Heart left ventricle (tissue), 16 donors: ENCODE data around the gene EID3. TPM values are rescaled to one million over a fixed set of nuclear protein-coding genes. Genes with fewer than 3 reads are reported as not detected.

Source experiments
- ATAC-seq, 4 donors: fragments of 200-7000 bp; cut with Tn5 transposase; one replicate each; pipeline ENCODE4 v1.9.1; 2020 to 2022; ENCODE audit warnings: moderate library complexity in 4 of 4, mild to moderate bottlenecking in 3 of 4, moderate number of reproducible peaks in 1 of 4
- DNase-seq, 5 donors: peaks; one replicate each; pipeline ENCODE4 v3.0.0-alpha.2; 2020
- H3K27ac ChIP-seq, 12 donors: fragments of 200-600 bp; sonication (generic) in 4 of 12; one replicate each; pipeline versions ENCODE4 v1.5.0 to v1.8.0; 2016 to 2022; ENCODE audit warnings: mild to moderate bottlenecking in 2 of 12
- H3K27me3 ChIP-seq, 9 donors: fragments of 200-600 bp; sonication (generic) in 2 of 9; one replicate each; pipeline versions ENCODE4 v1.5.1 to v1.8.0; 2016 to 2022; ENCODE audit warnings: mild to moderate bottlenecking in 3 of 9
- H3K36me3 ChIP-seq, 9 donors: fragments of 200-600 bp; sonication (generic) in 2 of 9; one replicate each; pipeline versions ENCODE4 v1.5.0 to v1.8.0; 2018 to 2022; ENCODE audit warnings: mild to moderate bottlenecking in 2 of 9
- H3K4me1 ChIP-seq, 12 donors: fragments of 200-600 bp; sonication (generic) in 4 of 12; one replicate each; pipeline versions ENCODE4 v1.5.0 to v1.8.0; 2016 to 2022; ENCODE audit warnings: mild to moderate bottlenecking in 3 of 12
- H3K4me3 ChIP-seq, 12 donors: fragments of 200-600 bp; sonication (generic) in 4 of 12; one replicate each; pipeline versions ENCODE4 v1.5.0 to v1.8.0; 2017 to 2022; ENCODE audit warnings: mild to moderate bottlenecking in 9 of 12, moderate library complexity in 4 of 12
- H3K9me3 ChIP-seq, 12 donors: fragments of 200-600 bp; sonication (generic) in 4 of 12; one replicate each; pipeline versions ENCODE4 v1.5.0 to v1.8.0; 2016 to 2022; ENCODE audit warnings: mild to moderate bottlenecking in 1 of 12
- POLR2A ChIP-seq, 2 donors: fragments of 450-650 bp; IDR thresholded peaks; one replicate each; pipeline ENCODE4 v1.6.1; 2017; ENCODE audit warnings: antibody characterized with exemption in 2 of 2, mild to moderate bottlenecking in 2 of 2, moderate library complexity in 2 of 2
- WGBS, 4 donors: extraction: QIAGEN DNeasy Blood & Tissue Kit in 2 of 4; methylation state at CpG; one replicate each; pipeline versions ENCODE4 v1.1.5 to v1.1.7; 2013 to 2018; 5-methylcytosine and 5-hydroxymethylcytosine counted together
- intact Hi-C, 10 donors: fragments of 100-400 bp; cut with DNase I; formaldehyde crosslinking; loops; one replicate each; pipeline versions ENCODE4 v1.11.1 to v1.14.2; 2022
- polyA plus RNA-seq, 2 donors: library from polyadenylated mRNA; stranded (reverse); fragments of 200-250 nt; gene quantifications; one replicate each; pipeline ENCODE4 v1.2.3, GENCODE V29; 2013
- total RNA-seq, 9 donors: library from RNA; depleted of rRNA in 2 of 9; stranded (reverse); fragments of >200 nt in 2 of 9; fragmentation: NEBNext Ultra II Directional in 3 of 9; extraction: Animal tissue kit (Norgen Biotek cat#: 25700) in 3 of 9; gene quantifications; one replicate each; pipeline versions ENCODE4 v1.1.0 to v1.2.4, GENCODE V29; 2016 to 2023
- TF ChIP-seq, protein P1 (sequence below), 12 donors: fragments of 200-600 bp; sonication (generic) in 4 of 12; IDR thresholded peaks; one replicate each; pipeline versions ENCODE4 v1.5.0 to v1.8.0; 2018 to 2022; ENCODE audit warnings: antibody characterized with exemption in 12 of 12, mild to moderate bottlenecking in 5 of 12
- donor health status: ischemic (EF 13 %, LVEDD 7.1; RV severe dilation, severe dysfunction).
- donor health status: healthy with polysubstance abuse.
- donor health status: DM: no; HTN: yes; CAD: no.
- donor health status: DM: no; HTN: no; CAD: no.
- donor health status: ischemic (EF 25% LVEDD 6.9; RV normal size, moderate dysfunction).
- donor health status: ischemic (EF 25% LVEDD 5.7; RV mildly dilated, moderate dysfunction).
- donor health status: healthy.
- donor health status: DM: yes; HTN: yes; CAD: no.
- donor health status: ischemic (EF 35%, LVEDD 5.7; RV mildly dilated, moderate dysfunction).
- donor health status: nonischemic (EF 11% LVEDD 7.7; RV severe dilation, severe dysfunction).
- donor health status: DM: yes; HTN: yes; CAD: no.
- donor health status: PGD.
- donor health status: ischemic (EF 29% LVEDD 5.4; RV normal size, mild dysfunction).
- donor health status: nonischemic (EF 23%, LVEDD 6.1; RV moderate dilation, normal function).

EID3 gene
- total and polyA plus RNA-seq, 11 donors, result 0.44 to 4.0 (median 1.3) TPM

DNA sequence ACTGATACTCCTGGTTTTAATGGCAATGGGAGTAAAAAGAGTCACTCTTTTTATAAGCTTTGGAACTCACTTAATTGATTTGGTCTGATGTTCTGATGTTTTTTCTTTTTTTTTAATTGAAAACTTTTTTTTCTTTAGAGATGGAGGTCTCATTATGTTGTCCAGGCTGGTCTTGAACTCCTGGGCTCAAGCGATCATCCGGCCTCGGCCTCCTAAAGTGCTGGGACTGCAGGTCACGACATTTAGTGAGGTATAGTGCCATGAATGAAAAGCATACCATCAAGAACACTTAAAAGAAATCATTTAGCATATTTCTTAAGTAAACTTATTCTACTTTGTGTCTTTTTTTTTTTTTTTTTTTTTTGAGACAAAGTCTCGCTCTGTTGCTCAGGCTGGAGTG, 12.7 kb upstream of the EID3 start:
- no peak for ATAC-seq
- intact Hi-C loops, result no loop called here
- WGBS, 4 donors, result 96 to 99% (median 97%) methylated on average over 5 of the region's 5 CpGs
- DNase-seq, result no peak
- Histone ChIP-seq H3K36me3 (peaks cover 0 to 53% (median 47%) of the 10 kb centered on the region in 9 donors), H3K4me1 (peaks cover 0 to 67% (median 41%) of the 10 kb centered on the region in 12 donors), H3K27ac (no peak overlapping the region), H3K9me3 (no peaks in the 10 kb centered on the region), H3K4me3 (no peak overlapping the region), H3K27me3 (no peaks in the 10 kb centered on the region)
- no peak for TF ChIP-seq POLR2A (IDR thresholded peaks at IDR 0.05)
- TF ChIP-seq, protein P1, sequence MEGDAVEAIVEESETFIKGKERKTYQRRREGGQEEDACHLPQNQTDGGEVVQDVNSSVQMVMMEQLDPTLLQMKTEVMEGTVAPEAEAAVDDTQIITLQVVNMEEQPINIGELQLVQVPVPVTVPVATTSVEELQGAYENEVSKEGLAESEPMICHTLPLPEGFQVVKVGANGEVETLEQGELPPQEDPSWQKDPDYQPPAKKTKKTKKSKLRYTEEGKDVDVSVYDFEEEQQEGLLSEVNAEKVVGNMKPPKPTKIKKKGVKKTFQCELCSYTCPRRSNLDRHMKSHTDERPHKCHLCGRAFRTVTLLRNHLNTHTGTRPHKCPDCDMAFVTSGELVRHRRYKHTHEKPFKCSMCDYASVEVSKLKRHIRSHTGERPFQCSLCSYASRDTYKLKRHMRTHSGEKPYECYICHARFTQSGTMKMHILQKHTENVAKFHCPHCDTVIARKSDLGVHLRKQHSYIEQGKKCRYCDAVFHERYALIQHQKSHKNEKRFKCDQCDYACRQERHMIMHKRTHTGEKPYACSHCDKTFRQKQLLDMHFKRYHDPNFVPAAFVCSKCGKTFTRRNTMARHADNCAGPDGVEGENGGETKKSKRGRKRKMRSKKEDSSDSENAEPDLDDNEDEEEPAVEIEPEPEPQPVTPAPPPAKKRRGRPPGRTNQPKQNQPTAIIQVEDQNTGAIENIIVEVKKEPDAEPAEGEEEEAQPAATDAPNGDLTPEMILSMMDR (IDR thresholded peaks at IDR 0.05), result no peak

DNA sequence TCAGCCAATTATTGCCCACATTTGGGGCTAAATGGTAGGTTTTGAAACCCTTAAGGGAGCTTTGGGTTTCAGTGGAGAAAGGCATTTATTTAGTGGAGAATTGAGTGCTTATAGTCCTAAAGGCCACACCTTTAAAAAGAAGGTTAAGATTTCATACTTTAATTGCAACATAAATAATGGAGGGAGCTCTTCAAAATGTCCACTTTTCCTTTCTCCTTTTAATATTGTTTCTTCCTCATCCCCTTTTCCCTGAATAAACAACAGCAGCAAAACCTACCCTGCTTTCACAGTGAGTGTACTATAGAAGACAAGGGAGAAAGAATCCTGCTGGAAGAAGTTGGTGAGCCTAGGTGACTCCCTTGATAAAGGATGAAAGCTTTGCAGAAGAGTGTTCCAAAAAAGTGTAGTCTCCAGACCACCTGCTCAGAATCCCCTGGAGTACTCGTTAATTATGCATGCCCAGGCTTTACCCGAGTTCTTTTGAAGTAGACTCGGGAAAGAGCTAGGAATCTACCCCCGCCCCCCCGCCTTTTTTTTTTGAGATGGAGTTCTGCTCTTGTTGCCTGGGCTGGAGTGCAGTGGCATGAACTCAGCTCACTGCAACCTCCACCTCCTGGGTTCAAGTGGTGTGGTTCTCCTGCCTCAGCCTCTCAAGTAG, 11.5 kb upstream of the EID3 start:
- peaks cover 0 to 69% (median 35%) of the 10 kb centered on the region in 12 donors for H3K4me1 ChIP-seq
- H3K4me3 ChIP-seq, result no peak overlapping the region
- intact Hi-C loops, result no loop called here
- 74 to 79% (median 76%) methylated on average over 5 of the region's 5 CpGs for WGBS, 4 donors
- H3K36me3 ChIP-seq, result peaks cover 0 to 64% (median 55%) of the 10 kb centered on the region in 9 donors
- no peaks in the 10 kb centered on the region for H3K9me3 ChIP-seq
- H3K27me3 ChIP-seq, result no peaks in the 10 kb centered on the region
- DNase-seq, result no peak
- no peak for ATAC-seq
- TF ChIP-seq, protein P1 (IDR thresholded peaks at IDR 0.05), result no peak
- no peak for TF ChIP-seq POLR2A (IDR thresholded peaks at IDR 0.05)
- H3K27ac ChIP-seq, result no peak overlapping the region

DNA sequence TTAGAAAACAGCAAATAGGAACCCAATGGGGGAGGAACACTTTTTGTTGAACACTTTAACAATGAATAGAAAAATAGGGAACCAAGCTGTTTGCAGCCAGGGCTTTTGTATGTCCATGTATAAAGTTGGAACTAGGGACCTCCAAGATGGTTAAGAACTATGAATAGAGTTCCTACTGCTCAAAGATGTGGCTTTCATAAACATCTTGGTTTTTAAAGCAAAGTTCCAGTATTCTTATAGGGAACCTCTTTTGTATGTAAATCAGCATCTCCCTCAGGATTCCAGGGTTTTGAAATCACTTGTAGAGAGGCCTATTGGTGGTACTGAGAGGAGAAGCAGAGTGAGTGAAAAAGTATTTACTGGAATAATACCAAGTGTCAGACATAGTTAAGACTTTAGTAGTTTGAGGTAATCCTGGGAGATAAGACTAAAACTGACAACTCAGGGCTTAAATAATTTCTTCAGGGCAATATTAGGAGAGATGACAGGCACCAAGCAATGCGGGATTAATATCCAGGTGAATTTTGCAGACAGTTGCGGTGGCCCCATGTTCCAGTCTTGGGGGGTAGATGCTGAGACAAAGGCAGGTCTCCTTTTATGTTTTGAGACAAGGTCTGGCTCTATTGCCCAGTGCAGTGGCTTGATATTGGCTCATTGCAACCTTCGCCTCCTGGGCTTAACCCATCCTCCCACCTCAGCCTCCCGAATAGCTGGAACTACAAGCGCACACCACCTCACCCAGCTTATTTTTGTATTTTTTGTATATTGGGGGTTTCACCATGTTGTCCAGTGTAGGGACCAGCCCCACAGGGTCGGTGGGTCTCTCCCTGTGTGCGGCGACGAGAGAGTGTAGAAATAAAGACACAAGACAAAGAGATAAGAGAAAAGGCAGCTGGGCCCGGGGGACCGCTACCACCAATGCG, 10.4 kb upstream of the EID3 start:
- intact Hi-C loops, result no loop called here
- Histone ChIP-seq H3K27me3 (no peaks in the 10 kb centered on the region), H3K9me3 (no peaks in the 10 kb centered on the region), H3K36me3 (peaks cover 0 to 75% (median 58%) of the 10 kb centered on the region in 9 donors), H3K4me3 (no peak overlapping the region), H3K27ac (peak overlapping the region in 1 of 12 donors; percentile 9), H3K4me1 (peaks cover 0 to 77% (median 33%) of the 10 kb centered on the region in 12 donors)
- ATAC-seq (no peak), DNase-seq (no peak)
- 93 to 97% (median 94%) methylated on average over 12 of the region's 12 CpGs for WGBS, 4 donors
- TF ChIP-seq, protein P1 (IDR thresholded peaks at IDR 0.05), result no peak
- TF ChIP-seq POLR2A (IDR thresholded peaks at IDR 0.05), result no peak
